ENCODE measurements around the gene TMEM179B. TPM values are rescaled to one million over a fixed set of nuclear protein-coding genes. Genes with fewer than 3 reads are reported as not detected.
A peak's percentile ranks its signal among the peaks of the same experiment; 100 is the strongest.
"Not testable (repeated sequence)": the region's sequence is repeated elsewhere in the genome, so short reads cannot be mapped to it uniquely, and the experiment has no call there.

Gene TMEM179B
- total RNA-seq, 4 donors from 2014 or later: 78.6 to 126 (median 92.4) TPM

GRCh38 chr11:62817129-62817528 lies 29.9 kb downstream of the TMEM179B start:
- DNase-seq: no peak
- no peak overlapping the region for H3K27ac ChIP-seq
- H3K4me3 ChIP-seq (replicated peaks in 1 of 3): no peak overlapping the region
- H3K27me3 ChIP-seq: no peaks in the 10 kb centered on the region
- peaks cover 29 to 55% of the 10 kb centered on the region in 2 donors for H3K36me3 ChIP-seq
- no peaks in the 10 kb centered on the region for H3K4me1 ChIP-seq
- intact Hi-C loops (cut with DNase I): no loop called here
- 93% methylated on average over 4 of the region's 4 CpGs for WGBS, 2 donors
- TF ChIP-seq POLR2A (IDR thresholded peaks at IDR 0.05) (no peak), CTCF (IDR thresholded peaks at IDR 0.05) (no peak)
- no peaks in the 10 kb centered on the region for H3K9me3 ChIP-seq

- Histone ChIP-seq H3K4me3 (replicated peaks in 1 of 3) (no peak overlapping the region), H3K4me1 (no peaks in the 10 kb centered on the region), H3K27ac (no peak overlapping the region), H3K9me3 (no peaks in the 10 kb centered on the region), H3K36me3 (peaks cover 85 to 91% of the 10 kb centered on the region in 2 donors), H3K27me3 (no peaks in the 10 kb centered on the region)
- intact Hi-C loops (cut with DNase I): no loop called here
- no peak for DNase-seq
- WGBS, 2 donors: 95 to 100% methylated on average over 3 of the region's 3 CpGs
- no peak for TF ChIP-seq POLR2A (IDR thresholded peaks at IDR 0.05)
- TF ChIP-seq CTCF (IDR thresholded peaks at IDR 0.05): no peak
Measured at GRCh38 chr11:62823677-62824076, 36.5 kb downstream of the TMEM179B start.

- whole genome bisulfite sequencing, 2 donors: 93 to 97% methylated on average over 8 of the region's 8 CpGs
- Histone ChIP-seq H3K4me1 (peaks cover 12 to 19% of the 10 kb centered on the region in 2 donors), H3K36me3 (peaks cover 46 to 52% of the 10 kb centered on the region in 2 donors)
- H3K9me3 ChIP-seq; H3K27ac ChIP-seq; intact Hi-C loops (cut with DNase I); H3K27me3 ChIP-seq; DNase-seq; H3K4me3 ChIP-seq (replicated peaks in 1 of 3): not testable (repeated sequence)
Measured at GRCh38 chr11:62828130-62828529, 40.9 kb downstream of the TMEM179B start.

GRCh38 chr11:62830904-62831519 lies 43.8 kb downstream of the TMEM179B start:
- H3K9me3 ChIP-seq: no peaks in the 10 kb centered on the region
- no peaks in the 10 kb centered on the region for H3K27me3 ChIP-seq
- WGBS, 2 donors: 1 to 2% methylated on average over 20 to 27 of the region's 33 CpGs
- peak overlapping the region; percentile 62 to 96 (median 65) for H3K4me3 ChIP-seq (replicated peaks in 1 of 3)
- TF ChIP-seq POLR2A (IDR thresholded peaks at IDR 0.05) (no peak), CTCF (IDR thresholded peaks at IDR 0.05) (no peak)
- no peak for DNase-seq
- intact Hi-C loops (cut with DNase I): loop anchor here (10.0 kb wide), 1 partner anchor 46 kb away; the partner anchor contains the start of gene TMEM179B
- H3K36me3 ChIP-seq: peaks cover 18 to 28% of the 10 kb centered on the region in 2 donors
- peak overlapping the region; percentile 87 to 94 (median 90) for H3K27ac ChIP-seq
- H3K4me1 ChIP-seq: peaks cover 17 to 19% of the 10 kb centered on the region in 2 donors

- peaks cover 11 to 21% of the 10 kb centered on the region in 2 donors for H3K36me3 ChIP-seq
- H3K27ac ChIP-seq: peak within 1 kb of the TSS; percentile 87 to 94 (median 90)
- no peaks in the 10 kb centered on the region for H3K27me3 ChIP-seq
- peak; percentile 100 for DNase-seq
- H3K9me3 ChIP-seq: no peaks in the 10 kb centered on the region
- WGBS, 2 donors: 1% methylated on average over 45 of the region's 65 CpGs; no CpG with 5 or more reads in 1 of the 2 donors
- H3K4me3 ChIP-seq (replicated peaks in 1 of 3): peak within 1 kb of the TSS; percentile 62 to 96 (median 65)
- TF ChIP-seq CTCF (IDR thresholded peaks at IDR 0.05): peak in 1 of 6 experiments; percentile 8
- peak; percentile 55 to 92 for TF ChIP-seq POLR2A (IDR thresholded peaks at IDR 0.05)
- intact Hi-C loops (cut with DNase I): loop anchor here (10.0 kb wide), 1 partner anchor 47 kb away; the partner anchor contains the start of gene TMEM179B
- peaks cover 17 to 19% of the 10 kb centered on the region in 2 donors for H3K4me1 ChIP-seq
Measured at GRCh38 chr11:62831520-62832335, 44.5 kb downstream of the TMEM179B start, which contains the start of gene STX5. TSS of gene STX5 (minus strand) at chr11:62832051. CDS start at chr11:62831243, 808 bp downstream.
